ENCODE results near the gene SYCP1. TPM values are rescaled to one million over a fixed set of nuclear protein-coding genes. Genes with fewer than 3 reads are reported as not detected.
"Not testable (repeated sequence)": the region's sequence is repeated elsewhere in the genome, so short reads cannot be mapped to it uniquely, and the experiment has no call there.

The SYCP1 gene
- polyA plus RNA-seq, 3 donors: 0.44 to 0.53 (median 0.50) TPM

DNA sequence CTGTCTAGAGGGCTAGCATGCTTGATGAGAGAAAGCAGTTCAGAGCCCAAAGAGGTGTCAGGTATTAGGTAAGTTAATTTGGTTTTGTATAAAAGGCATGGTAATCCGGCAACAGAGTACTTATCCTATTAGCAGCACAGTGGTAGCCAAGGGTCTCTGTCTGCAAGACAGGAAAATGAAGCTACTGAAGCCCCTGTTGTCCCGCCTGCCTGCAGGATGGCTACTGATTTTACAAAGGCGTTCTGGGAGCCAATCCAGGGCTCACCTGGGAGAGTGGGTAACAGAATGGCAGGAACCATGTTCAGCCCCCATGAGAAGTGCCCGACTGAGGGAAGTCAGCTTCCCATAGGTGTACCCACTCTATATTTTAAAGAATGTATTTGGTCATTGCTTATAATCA lies 61.1 kb downstream of the SYCP1 start:
- DNase-seq (ENCODE audit: extremely low read depth in 1 of 11, low read depth in 9 of 11, low spot score in 4 of 11): not testable (repeated sequence)

DNA sequence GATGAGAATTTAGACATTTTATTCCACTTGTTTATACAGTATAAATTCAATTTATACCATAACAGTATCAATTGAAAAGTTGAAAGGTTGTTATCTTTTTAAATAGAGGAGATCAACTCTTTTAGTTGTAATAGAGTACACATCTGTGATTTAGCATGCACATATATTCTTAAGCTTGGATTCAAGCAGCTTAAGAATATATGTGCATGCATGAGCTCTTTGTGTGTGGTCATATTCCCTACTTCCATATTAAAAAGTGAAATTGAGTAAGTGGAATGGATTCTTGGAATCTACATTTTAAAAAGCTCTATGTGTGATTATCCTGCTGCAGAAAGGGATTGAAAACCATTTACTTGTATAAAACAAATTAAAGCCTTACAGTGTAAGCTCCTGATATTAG lies 71.9 kb downstream of the SYCP1 start:
- no peak for DNase-seq (ENCODE audit: extremely low read depth in 1 of 11, low read depth in 9 of 11, low spot score in 4 of 11)

GRCh38 chr1:114927401-114927800 lies 72.7 kb downstream of the SYCP1 start:
- DNase-seq (ENCODE audit: extremely low read depth in 1 of 11, low read depth in 9 of 11, low spot score in 4 of 11): no peak

GRCh38 chr1:114956570-114956969 lies 101.9 kb downstream of the SYCP1 start:
- DNase-seq (ENCODE audit: extremely low read depth in 1 of 11, low read depth in 9 of 11, low spot score in 4 of 11): peak in 3 of 11 donors; percentile 3 to 7 (median 3)

DNA sequence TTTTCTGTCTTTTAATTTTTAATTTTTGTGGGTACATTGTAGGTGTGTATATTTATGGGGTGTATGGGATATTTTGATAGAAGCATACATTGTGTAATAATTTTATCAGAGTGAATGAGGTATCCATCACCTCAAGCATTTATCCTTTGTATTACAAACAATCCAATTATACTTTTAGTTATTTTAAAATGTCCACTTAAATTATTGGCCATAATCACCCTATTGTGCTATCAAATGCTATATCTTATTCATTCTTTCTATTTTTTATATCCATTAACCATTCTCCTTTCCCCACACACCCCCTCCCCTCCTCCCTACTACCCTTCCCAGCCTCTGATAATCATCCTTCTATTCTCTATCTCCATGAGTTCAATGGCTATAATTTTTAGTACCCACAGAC lies 104.8 kb downstream of the SYCP1 start:
- DNase-seq (ENCODE audit: extremely low read depth in 1 of 11, low read depth in 9 of 11, low spot score in 4 of 11): no peak

DNA sequence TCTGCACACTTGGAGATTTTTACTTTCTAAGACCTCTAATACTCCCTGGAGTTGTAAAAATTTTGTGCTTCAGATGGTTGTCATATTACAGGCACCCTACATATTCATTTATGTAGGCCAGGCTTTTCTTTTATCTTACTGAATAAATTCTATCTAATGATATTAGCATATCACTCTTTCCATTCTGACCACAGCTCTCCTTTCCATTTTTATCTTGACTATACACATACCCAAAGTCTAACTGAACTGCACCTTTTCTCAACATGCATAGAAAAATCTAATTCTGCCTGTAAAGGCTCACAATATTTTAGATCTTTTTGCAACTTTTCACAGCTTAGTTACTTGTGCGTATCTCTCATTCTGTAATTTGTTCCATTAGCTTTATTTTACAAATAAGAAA lies 122.2 kb downstream of the SYCP1 start:
- no peak for DNase-seq (ENCODE audit: extremely low read depth in 1 of 11, low read depth in 9 of 11, low spot score in 4 of 11)

GRCh38 chr1:114979278-114979891 lies 124.7 kb downstream of the SYCP1 start:
- DNase-seq (ENCODE audit: extremely low read depth in 1 of 11, low read depth in 9 of 11, low spot score in 4 of 11): peak; percentile 12 to 50 (median 36)

GRCh38 chr1:114982251-114982650 lies 127.6 kb downstream of the SYCP1 start:
- DNase-seq (ENCODE audit: extremely low read depth in 1 of 11, low read depth in 9 of 11, low spot score in 4 of 11): no peak

DNA sequence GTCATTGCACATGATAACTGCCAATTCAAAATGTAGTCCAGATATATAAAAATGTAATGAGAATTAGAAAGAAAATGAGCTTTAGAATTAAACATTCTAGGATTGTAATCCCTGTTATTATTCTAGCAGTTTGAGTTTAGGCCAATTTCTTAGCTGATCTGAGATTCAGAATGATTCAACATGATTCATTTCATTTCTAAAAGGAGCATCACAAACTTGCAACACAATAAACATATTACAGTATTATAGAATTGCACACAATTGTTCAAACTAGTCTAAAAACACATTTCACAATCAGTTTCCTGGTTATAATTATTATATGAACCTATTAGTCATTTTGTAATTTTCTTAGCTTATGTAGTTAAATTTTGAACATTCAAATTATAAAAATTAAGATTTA lies 131.6 kb downstream of the SYCP1 start:
- DNase-seq (ENCODE audit: extremely low read depth in 1 of 11, low read depth in 9 of 11, low spot score in 4 of 11): no peak

DNA sequence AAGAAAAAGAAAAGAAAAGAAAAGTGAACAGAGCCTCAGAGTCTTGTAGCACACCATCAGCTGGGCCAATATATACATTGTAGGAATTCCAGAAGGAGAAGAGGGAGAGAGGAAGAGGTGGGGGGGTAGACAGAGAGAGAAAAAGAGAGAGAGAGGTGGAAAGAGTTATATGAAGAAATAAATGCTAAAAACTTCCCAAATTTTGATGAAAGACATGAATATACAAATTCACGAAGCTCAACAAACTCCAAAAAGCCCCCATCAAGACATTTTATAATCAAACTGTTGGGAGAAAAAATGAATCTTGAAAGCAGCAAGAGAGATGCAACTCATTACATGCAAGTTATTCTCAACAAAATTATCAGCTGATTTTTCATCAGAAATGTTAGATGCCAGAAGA lies 133.4 kb downstream of the SYCP1 start:
- no peak for DNase-seq (ENCODE audit: extremely low read depth in 1 of 11, low read depth in 9 of 11, low spot score in 4 of 11)

- DNase-seq (ENCODE audit: extremely low read depth in 1 of 11, low read depth in 9 of 11, low spot score in 4 of 11): no peak
Observed at GRCh38 chr1:114997510-114998289, 143.0 kb downstream of the SYCP1 start.

DNA sequence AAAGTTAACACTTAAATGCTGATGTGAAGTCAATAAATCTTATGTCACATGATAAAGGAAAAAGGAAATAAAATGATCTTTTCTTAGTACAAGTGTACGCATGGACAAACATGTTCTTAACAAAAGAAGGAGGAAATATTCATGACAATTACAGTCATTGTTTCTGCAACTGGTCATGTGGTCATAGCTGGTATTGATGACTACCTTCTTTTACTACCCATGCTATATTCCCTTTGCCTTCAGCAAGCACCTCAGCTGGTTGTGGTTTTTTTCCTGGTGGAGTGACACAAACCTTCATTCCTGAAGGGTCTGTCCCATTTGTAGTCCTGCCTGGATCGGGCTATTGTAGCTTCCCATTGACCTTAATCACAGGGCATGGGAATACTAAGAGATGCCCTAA lies 151.5 kb downstream of the SYCP1 start:
- DNase-seq (ENCODE audit: extremely low read depth in 1 of 11, low read depth in 9 of 11, low spot score in 4 of 11): no peak

- no peak for DNase-seq (ENCODE audit: extremely low read depth in 1 of 11, low read depth in 9 of 11, low spot score in 4 of 11)
Observed at GRCh38 chr1:115012006-115012405, 157.3 kb downstream of the SYCP1 start.

DNA sequence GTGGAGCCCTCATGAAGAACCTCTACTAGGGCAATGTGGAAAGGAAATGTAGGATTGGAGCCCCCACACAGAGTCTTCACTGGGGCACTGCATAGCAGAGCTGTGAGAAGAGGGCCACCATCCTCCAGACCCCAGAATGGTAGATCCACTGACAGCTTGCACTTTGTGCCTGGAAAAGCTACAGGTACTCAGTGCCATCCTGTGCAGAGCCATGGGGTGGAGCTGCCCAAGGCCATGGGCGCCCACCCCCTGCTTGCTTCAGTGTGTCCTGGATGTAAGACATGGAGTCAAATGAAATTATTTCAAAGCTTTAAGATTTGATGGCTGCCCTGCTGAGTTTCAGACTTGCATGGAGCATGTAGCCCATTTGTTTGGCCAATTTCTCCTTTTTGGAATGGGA lies 157.8 kb downstream of the SYCP1 start:
- no peak for DNase-seq (ENCODE audit: extremely low read depth in 1 of 11, low read depth in 9 of 11, low spot score in 4 of 11)

- DNase-seq (ENCODE audit: extremely low read depth in 1 of 11, low read depth in 9 of 11, low spot score in 4 of 11): no peak
Observed at GRCh38 chr1:115013792-115014191, 159.1 kb downstream of the SYCP1 start.

- DNase-seq (ENCODE audit: extremely low read depth in 1 of 11, low read depth in 9 of 11, low spot score in 4 of 11): not testable (repeated sequence)
Observed at GRCh38 chr1:115019549-115019948, 164.9 kb downstream of the SYCP1 start.

GRCh38 chr1:115021145-115021544 lies 166.5 kb downstream of the SYCP1 start:
- no peak for DNase-seq (ENCODE audit: extremely low read depth in 1 of 11, low read depth in 9 of 11, low spot score in 4 of 11)

DNA sequence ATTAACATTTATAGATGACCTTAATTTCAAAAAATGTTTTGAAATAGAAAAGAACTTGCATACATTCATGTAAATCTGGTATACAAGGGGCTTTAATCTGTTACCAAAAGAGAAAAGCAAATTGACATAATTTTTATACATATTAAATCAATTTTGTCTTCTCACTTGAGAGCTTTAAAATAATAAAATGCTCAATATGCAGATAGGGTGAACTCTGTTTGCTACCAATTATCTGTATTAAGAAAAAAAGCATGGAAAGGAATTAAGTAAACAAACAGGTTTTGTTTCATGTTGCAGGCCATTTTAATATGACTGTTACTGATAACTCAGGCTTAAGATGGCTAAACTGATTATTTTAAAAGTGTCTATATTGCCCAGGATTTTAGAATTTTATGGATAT lies 168.9 kb downstream of the SYCP1 start:
- no peak for DNase-seq (ENCODE audit: extremely low read depth in 1 of 11, low read depth in 9 of 11, low spot score in 4 of 11)

- DNase-seq (ENCODE audit: extremely low read depth in 1 of 11, low read depth in 9 of 11, low spot score in 4 of 11): no peak
Observed at GRCh38 chr1:115029526-115029925, 174.9 kb downstream of the SYCP1 start, which contains the start of gene TSHB. Gene TSHB (plus strand): TSS chr1:115029826. CDS start chr1:115033363, 3,537 bp downstream.

DNA sequence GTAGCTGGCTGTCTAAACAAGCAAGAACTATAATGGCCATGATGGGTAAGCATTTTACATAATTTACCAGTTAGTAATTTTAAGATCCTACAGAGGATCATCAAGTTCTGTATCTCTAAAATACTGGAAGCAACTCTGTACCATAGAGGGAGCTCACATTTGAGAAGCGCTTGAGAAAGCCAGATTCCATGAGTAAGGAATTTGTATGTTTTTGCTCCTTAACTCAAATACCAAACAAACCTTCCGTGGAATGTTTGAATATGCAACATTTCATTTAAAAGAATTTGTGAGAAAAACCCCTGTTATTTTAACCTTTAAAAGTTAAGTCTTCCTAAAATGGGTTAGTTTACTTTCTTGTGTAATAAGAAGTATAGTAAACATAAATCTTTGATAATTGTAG lies 176.9 kb downstream of the SYCP1 start:
- DNase-seq (ENCODE audit: extremely low read depth in 1 of 11, low read depth in 9 of 11, low spot score in 4 of 11): no peak

DNA sequence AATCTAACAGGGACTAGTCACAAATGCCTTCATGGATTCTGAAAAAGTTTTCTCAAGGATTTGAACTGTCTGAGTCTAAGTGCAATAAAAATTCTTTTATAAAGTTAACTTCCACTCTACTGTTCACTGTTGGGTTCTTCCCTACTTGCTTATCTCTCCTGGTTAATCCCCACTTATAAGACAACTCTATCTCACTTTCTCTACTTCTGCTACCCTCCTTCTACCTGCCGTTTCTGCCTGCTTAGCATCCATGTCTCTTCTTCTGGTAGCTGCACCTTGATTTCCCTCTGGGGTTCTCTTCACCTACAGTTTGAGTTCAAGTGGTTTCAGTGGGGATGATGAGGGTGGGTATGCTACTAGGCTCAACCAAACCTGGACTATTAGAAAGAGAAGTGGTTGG lies 181.0 kb downstream of the SYCP1 start:
- no peak for DNase-seq (ENCODE audit: extremely low read depth in 1 of 11, low read depth in 9 of 11, low spot score in 4 of 11)

Data from renal cortex interstitium (tissue), 11 donors.